Activated naive CD8-positive, alpha-beta T cell treated with anti-CD3 and anti-CD28 coated beads, Interleukin-2, amount 50 U/mL, for 16 hours (primary cell): ENCODE data around the gene CERS6.

Experiments
- DNase-seq: peaks from one replicate; pipeline ENCODE4 v3.0.0-alpha.2; 2020; ENCODE audit warnings: low read depth, low spot score

Gene CERS6

DNA sequence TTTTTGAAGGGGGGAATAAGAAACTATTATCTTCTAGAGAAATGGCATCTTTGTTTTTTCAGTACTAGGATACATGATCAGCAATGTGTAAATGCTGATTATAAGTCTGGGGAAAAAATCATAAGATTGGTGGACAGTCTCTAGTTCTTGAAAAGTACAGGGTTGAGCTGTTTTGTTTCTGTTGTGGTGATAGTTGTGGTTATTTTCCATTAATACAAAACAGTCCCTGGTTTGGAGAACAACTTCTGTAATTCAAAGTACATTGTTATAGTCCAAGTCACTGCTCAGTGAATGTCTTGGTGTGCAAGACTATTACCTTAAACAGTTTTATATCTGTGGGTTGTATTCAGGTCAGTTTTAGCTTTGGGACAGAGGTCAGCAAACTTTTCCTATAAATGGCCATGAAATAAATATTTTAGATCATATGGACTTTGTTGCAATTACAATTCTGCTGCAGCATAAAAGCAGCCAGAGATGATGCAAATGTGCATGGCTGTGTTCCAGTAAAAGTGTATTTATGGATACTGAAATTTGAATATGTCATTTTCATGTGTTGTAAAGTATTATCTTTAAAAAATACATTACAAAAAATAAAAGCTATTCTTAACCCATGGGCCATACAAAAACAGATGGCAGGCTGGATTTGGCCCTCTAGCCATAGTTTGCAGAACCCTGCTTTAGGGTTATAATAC lies 111.0 kb downstream of the CERS6 start:
- no peak for DNase-seq

DNA sequence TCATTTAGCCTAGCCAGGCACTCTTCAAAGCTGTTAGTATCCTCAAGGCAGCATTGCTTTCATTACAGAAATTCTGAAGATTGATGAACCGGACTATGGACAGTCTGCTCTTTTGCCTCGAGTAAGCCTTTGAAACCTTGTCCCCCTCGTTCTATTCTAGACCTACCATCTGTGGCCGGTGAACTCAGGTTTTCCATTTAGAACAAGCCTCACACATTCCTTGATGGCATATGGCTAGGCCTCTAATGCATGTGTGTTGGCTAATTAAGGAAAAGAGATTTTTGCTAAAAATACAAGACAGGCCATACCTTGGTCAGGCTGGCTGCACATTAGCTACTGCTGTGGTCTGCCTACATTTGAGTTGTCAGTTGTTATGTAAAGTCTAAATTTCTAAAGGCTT lies 111.8 kb downstream of the CERS6 start:
- no peak for DNase-seq

DNA sequence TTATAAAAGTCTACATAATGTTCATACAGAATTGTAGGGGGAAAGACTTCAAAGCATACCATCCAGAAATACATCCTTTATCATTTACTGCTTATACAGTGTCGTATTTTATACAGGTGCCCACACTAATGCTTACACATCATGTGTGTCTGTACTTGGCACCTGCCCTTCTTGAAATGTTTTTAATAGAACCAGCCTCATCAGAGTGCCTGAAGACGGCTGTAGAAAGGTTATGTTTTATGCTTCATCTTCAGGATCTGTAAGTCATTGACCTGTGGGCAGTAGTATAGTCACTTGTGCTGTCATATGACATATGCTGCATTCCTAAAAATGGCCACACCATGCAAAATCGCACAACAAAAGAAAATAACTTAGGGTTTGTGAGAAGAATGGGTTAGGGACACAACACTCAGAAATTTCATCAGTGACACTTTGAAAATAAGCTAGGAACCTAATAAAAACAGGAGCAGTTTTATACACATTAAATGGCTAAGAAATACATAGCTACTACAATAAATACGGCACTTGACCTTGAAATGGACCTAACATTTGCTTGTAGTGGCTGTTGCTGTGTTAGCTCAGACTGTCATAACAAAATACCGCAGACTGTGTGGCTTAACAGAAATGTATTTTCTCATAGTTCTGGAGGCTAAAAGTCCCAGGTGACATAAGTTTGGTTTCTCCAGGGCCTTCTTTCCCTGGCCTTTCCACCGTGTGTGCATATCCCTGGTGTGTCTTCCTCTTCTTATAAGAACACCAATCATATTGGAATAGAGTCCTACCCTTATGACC lies 112.6 kb downstream of the CERS6 start:
- DNase-seq, result no peak

DNA sequence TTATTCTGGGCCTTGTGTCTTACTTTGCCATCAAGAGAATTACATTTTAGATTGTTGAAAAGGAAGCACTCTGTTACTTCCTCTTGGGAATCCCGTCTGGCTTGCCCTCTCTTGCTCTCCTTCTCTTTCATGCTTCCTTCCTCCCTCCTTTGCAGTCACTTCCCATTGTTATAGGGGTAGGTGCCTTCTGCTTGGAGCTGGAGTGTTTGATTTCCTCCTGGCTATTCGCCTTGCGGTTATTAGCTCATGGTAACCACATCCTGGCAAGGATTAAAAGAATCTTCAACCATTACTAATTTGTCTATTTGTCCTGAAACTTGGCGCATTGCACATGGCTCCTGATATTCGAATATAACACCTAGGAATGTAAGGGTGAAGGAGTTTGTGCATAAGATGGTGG lies 115.0 kb downstream of the CERS6 start:
- DNase-seq, result no peak

DNA sequence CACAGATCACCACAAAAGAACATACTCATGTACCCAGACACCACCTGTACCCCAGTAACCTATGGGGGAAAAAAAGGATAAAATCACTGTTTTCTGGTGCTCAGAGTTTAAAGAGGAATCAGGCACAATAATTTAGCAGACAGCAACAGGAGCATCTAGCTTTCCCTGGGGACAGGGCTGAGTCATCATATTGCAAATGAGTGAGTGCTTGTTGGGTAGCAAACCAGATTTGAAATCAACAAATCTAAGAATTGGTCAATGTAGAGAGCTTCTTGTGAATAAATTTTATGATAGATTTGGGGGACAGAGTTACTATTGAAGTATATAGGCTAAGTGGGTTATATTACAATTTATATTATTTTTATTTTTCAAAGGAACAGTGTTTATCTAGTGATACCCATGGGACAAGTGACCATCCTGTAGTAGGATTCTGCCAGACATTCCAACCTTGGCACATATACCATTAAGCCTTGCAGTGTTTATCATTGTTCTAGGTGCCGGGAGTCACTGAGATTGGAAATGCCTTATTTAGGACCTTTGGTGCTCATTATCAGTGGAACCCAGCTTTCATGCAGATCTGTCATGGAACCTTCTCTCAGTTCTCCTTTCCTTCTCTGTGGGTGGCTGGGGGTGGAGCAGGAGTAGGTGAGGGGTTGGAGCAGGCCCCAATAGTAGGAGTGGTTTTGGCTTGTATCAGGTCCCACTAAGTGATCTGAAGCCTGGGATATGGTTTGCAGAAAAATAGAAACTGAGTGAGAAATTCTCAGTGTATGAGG lies 117.2 kb downstream of the CERS6 start:
- DNase-seq, result no peak

DNA sequence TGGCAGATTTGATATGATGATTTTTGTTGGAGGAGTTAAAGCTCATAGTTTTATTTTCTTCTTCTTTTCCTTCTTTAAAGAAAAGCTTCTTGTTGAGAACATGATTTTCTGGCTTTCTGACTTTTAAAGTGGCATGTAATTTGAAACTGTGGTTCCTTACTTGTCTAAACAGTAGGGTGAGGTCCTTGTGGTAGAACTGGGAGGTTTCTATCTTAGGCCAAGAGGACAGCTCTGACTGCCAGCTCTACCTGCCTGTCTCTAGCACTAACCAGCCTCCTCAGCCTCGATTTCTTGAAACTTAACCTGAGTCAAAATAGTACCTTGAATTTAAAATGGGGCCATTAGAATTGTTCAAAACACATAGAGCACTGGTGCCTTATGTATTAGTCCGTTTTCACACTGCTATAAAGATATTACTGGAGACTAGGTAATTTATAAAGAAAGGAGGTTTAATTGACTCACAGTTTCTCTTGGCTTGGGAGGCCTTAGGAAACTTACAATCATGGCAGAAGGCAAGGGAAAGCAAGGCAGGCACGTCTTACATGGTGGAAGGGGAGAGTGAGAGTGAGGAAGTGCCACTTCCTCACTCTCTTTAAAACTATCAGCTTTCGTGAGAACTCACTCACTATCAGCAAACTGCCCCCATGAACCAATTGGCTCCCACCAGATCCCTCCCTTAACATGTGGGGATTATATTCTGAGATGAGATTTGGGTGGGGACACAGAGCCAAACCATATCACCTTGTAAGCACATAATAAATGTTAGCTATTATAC lies 119.0 kb downstream of the CERS6 start:
- DNase-seq, result no peak

DNA sequence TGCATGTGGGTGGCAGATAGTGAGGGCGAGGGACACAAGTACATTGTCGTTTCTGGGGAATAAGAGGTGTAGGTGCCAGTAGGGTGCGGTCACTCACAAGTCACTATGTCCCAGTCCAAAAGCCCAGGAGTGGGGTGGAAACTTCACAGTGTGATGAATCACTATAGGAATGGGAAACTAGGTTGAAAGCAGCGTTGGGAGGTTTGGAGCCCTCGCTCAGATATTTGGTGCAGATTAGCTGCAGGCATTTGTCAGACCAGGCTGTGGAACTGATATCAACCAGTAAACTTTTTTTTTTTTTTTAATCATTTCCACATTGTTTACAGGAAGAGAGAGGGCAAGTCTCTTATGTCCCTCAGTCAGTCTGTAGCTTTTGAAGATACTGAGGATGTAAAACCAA lies 121.8 kb downstream of the CERS6 start:
- DNase-seq, result no peak

DNA sequence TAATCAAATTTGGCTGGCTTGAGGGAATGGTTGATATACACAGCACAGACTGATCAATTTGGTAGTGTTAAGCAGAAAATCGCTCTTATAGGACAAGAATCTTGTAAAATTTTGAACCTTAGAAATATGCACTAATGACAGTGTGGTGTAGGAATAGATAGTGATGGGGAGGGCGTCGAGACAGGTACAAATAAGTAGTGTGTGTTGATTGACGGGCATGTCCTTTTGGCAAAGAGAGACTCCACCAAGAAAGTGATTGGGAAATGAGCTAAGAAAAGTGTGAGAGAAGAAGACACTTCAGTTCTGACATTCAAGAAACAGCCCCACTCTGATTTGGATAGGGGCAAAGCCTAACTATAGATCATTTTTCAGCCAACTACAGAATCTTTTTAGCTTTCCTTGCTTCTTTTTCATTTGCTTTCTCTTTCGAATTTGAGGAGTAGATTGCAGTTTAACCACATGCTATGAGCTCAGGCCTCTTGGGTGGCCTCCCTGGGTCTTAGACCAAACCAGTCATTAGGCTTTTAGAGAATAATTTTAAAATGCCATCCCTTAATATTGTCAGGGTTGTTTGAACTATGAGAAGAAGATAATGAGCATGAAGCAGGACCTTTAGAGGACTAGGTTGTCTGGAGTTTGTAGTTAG lies 127.1 kb downstream of the CERS6 start:
- DNase-seq, result no peak

DNA sequence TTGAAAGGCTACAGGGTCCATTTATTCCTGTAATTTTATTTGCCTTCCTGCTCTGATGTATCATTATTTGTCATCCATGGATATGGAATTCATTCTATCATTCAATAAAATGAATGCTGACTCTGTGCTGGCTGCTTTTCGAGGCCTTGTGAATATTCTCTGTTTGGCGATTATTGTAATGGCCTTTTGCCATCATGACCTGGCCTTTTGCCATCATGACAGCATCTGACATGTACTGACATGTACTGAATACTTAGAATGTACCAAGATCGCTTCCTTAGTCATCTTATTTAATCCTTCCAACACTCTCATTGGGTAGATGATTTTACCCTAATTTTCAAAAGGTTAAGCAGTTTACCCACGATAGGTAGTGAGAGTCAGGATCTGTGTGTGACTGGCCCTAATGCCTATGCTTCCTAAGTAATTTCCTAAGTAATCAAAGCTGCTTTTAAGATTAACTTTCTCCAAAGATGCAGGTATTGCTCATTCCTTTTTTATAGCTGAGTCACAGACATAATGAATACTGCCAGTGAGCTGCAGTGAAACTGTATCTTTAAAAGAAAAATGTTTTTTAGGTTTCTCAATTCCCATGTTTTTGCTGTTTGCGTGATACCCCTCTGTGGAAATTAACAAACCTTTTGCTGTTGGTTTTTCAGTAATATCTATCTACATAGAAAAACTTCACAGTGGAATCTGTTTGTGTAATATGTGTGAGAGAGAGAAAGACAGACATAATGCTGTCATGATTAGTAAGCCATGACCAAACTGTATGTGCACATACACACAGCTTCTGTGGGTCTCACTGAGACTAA lies 127.8 kb downstream of the CERS6 start:
- no peak for DNase-seq

DNA sequence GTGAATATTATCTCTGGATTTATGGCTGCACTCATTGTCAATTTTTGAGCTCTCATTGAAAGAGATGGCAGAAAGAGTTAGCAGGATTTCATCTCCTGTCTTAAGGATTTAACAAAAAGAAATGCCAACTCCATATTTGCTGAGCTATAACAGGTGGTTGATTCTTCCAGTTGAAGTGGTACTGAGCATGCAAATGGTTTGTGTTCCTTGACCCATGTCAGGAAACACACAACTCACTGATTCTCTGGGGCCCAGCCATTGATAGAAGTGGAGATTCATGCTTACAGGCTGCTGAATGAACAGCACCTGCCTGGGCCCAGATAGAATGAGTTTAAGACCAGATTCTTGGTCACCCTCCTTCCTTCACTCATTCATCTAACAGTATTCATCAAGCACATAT lies 128.8 kb downstream of the CERS6 start:
- DNase-seq, result no peak

DNA sequence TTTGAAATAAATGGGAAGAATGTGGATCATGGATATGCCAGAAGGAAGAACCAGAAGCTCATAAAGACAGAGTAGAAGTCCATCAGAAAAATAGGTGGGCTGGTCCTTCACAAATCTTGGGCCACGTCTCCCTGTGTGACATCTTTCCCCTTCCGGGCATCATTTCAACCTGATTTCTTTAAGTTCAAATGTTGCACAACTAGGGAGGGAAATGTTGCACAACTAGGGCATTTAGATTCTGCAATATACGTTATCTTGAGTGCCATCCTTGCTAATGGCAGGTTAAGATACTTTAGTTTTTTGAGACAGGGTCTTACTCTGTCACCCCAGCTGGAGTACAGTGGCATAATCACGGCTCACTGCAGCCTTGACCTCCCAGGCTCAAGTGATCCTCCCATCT lies 129.6 kb downstream of the CERS6 start:
- no peak for DNase-seq

DNA sequence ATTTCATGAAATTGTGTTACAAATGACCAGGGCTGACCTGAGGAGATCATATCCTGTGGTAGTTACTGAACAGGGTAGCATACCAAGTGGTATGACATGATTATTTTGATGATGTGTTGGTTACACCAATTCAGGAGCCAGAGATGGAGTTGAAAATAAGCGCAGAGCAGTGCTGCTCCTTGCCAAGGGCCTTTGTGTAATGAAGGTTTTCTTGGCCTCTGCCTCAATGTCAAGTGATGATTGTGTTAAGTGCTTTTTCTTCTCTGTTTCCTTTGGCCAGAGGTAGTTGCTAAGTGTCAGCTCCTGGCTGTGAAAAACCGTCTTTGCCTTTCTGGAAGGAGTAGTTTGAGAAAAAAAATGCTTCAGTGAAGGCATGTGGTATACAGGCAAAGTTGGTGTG lies 131.2 kb downstream of the CERS6 start:
- DNase-seq, result no peak

DNA sequence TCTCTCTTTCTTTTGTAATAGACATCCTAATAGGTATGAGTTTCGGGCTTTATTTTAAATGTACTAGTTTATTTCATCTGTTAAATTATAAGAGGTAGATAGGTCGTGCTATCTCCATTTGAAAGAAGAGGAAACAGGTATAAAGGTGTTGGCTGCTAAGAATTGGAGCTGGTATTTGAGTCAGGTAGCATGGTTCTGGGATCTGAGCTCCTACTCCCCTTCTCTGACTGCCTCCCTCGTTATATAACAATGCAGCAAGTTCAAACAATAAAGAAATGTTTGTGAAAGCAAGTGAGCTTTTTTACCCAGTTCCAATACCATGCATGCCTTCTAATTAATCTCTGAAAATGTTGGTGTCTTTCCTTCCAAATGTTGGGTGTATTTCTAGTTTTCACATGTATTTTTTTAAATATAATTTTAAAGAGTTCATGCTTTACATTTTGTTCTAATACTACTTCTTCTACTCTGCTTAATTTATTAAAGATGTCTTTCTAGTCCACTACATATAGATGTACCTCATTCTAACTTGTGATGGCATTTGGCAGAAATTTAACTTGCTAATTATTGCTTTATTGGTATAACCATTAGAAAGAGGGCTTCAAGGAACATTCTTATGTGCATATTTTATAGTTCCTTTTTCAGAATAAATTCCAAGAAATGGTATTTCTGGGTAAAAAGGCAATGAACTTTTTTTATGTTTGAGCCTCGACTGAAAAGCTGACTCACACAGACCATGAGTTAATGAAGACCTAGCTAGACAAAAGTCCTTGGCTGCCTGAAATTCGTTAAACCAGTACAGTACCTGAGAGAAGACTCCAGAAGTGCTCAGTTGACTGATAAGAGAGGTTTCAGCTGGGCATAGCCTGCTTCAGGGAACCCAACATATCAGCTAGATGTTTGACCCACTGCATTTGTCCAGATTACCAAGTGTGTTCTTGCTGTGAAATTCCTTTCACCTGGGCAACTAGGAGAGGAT lies 133.5 kb downstream of the CERS6 start:
- DNase-seq, result no peak

DNA sequence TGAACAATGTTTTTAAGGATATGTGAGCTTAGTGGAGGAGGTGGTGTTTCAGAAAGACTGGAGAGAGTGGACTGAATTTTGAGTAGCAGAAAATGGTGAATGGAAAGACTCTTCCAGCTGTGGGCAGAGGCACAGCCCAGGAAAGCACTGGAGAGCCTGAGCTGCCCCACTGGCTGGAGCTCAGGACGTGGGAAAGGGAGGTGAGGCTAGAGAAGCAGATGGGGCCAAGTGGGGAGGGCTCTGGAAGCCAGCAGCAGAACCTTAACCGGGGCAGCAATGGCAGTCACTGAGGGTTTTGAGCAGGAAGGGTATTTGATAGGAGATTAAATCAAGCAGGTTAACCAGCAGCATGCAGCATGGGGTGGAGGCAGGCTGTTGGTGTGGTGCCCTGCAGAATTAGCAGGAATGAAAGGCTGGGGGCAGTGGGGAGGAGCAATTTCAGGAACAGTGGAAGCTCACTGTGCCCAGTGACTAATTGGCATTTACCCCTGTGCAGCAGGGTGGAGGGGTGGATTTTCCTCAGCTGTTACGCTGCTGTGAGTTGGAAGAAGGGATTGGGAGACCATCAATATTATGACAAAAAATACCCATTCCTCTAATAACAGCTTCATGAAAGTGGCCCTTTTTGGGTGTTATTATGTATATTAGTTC lies 136.2 kb downstream of the CERS6 start:
- no peak for DNase-seq

DNA sequence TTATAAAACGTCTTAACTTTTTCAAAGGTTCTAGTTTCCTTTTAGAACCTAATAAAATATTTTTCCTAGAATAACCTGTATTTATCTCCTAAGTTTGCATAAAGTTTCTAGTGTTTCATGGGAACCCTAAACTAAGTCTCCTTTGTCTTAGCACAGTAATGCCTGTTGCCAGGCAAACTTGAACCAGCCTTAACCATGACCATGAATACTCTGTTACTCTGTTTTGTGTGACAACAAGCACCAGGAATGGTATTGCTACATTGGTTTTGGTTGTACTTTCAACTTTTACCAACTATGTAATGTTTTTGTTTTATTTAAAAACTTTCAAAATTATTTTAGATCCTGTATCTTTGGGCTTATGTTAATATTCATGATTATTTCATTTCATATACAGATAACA lies 137.6 kb downstream of the CERS6 start:
- no peak for DNase-seq

DNA sequence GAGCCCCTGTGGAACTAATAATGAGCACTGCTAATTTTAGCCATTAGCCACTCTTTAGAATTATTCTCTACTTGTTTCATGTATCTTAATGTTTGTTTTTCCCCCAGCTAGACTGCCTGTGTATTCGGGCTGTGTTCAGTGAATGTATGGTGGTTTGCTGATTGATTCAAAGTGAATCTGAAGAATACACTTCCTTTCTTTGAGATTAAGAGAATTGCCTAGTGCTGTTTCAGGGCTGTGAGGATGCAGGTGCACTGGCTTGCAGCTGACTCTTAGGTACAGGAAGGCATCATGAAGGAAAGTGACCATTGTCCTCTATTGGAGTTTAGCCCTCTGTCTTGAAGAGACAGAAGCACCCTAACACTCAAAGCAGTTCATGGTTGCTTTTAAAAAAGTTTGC lies 138.7 kb downstream of the CERS6 start:
- no peak for DNase-seq

DNA sequence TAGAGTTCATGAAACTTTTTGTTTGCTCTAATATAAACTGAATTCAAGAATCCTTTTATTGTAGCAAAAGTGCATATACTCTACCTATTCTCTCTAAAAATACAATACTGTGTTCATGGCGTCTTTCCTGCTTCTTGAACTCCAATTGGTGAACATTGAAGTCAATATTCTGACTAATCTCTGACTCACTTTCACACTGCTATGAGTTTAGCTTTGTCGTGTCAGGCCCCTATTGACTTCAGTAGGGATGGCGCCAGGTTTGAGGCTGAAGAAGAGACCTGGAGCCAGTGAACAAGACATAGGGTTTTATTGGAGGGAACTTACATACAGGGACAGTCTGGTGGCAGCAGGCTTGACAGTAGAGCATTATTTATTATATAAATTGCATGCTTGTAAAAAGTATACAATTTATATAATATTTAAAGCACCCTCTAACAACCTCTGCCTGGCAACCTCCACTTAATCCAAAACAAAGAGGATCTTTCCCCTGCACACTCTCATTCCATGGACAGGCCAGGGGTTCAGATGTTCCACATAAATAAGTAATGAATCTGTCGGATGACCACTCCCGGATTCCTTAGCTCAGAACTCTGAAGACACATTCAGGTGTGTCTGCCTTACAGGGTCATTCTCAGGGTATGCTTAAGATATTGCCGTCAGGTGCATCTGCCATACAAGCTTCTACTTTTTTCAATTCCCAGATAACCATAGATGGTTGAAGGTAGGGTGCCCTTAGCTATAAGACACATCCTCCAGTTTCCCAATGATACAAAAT lies 141.0 kb downstream of the CERS6 start:
- no peak for DNase-seq

DNA sequence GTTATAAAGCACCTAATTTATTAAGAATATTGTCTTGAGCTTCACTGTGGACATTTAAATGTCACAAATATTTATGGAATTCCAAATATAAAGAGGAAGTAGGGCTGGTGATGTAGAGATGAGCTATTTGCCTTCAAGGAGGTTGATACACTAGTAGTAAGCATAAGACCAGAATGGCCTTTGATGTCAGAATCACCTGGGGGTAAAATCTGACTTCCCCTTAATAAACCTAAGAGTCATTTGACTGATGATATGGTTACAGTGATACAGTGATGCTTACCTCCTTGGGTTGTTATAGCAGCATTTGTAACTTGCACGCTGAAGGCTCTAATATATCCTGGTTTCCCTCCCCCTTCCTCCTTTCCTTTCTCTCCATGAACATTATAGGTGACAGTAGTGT lies 143.7 kb downstream of the CERS6 start:
- DNase-seq, result no peak
